ENCODE results near the gene SECTM1.
"Not testable (repeated sequence)": the region's sequence is repeated elsewhere in the genome, so short reads cannot be mapped to it uniquely, and the experiment has no call there.

SECTM1 gene

GRCh38 chr17:82369211-82369610 is 35.6 kb upstream of the SECTM1 start:
- DNase-seq (ENCODE audit: low spot score) = no peak

- no peak for DNase-seq (ENCODE audit: low spot score)
These were observed 34.4 kb upstream of the SECTM1 start for GRCh38 chr17:82367724-82368524.

- no peak for DNase-seq (ENCODE audit: low spot score)
These were observed 33.2 kb upstream of the SECTM1 start for GRCh38 chr17:82366749-82367148.

- DNase-seq (ENCODE audit: low spot score) = no peak
These were observed 32.2 kb upstream of the SECTM1 start for GRCh38 chr17:82365606-82366295.

- no peak for DNase-seq (ENCODE audit: low spot score)
These were observed 28.5 kb upstream of the SECTM1 start for GRCh38 chr17:82361885-82362633.

- DNase-seq (ENCODE audit: low spot score) = not testable (repeated sequence)
These were observed 26.0 kb upstream of the SECTM1 start for GRCh38 chr17:82359451-82360074.

- no peak for DNase-seq (ENCODE audit: low spot score)
These were observed 25.1 kb upstream of the SECTM1 start, which contains the start of gene TEX19 for GRCh38 chr17:82358465-82359350. TSS of gene TEX19 (plus strand) at chr17:82359247. CDS start at chr17:82362151, 2,904 bp downstream.

- no peak for DNase-seq (ENCODE audit: low spot score)
These were observed 23.8 kb upstream of the SECTM1 start for GRCh38 chr17:82357394-82357793.

- no peak for DNase-seq (ENCODE audit: low spot score)
These were observed 23.3 kb upstream of the SECTM1 start for GRCh38 chr17:82356845-82357355.

- no peak for DNase-seq (ENCODE audit: low spot score)
These were observed 22.3 kb upstream of the SECTM1 start for GRCh38 chr17:82355770-82356427.

- DNase-seq (ENCODE audit: low spot score) = no peak
These were observed 21.3 kb upstream of the SECTM1 start for GRCh38 chr17:82354804-82355308.

GRCh38 chr17:82353484-82353883 is 19.9 kb upstream of the SECTM1 start:
- DNase-seq (ENCODE audit: low spot score) = no peak

GRCh38 chr17:82351713-82352488 is 18.3 kb upstream of the SECTM1 start:
- DNase-seq (ENCODE audit: low spot score) = peak; percentile 90

- DNase-seq (ENCODE audit: low spot score) = no peak
These were observed 17.7 kb upstream of the SECTM1 start for GRCh38 chr17:82351254-82351712.

- DNase-seq (ENCODE audit: low spot score) = no peak
These were observed 16.8 kb upstream of the SECTM1 start for GRCh38 chr17:82350182-82351030.

- DNase-seq (ENCODE audit: low spot score) = no peak
These were observed 15.7 kb upstream of the SECTM1 start for GRCh38 chr17:82349287-82349701.

- no peak for DNase-seq (ENCODE audit: low spot score)
These were observed 15.3 kb upstream of the SECTM1 start for GRCh38 chr17:82348866-82349265.

- DNase-seq (ENCODE audit: low spot score) = no peak
These were observed 14.9 kb upstream of the SECTM1 start for GRCh38 chr17:82348434-82348833.
